H1 (cell line): Measurements from ENCODE around the gene UCP2. TPM values are rescaled to one million over a fixed set of nuclear protein-coding genes. Genes with fewer than 3 reads are reported as not detected.

Experiments
- CTCF ChIA-PET: fragments of 300-600 bp; sonication (Branson Sonifier 250); formaldehyde crosslinking; loops from one replicate; lab custom pipeline; 2021; ENCODE audit not compliant: partially characterized antibody; lab: Charles Lee
- POLR2A ChIA-PET: fragments of 300-600 bp; sonication (Branson Sonifier 250); formaldehyde crosslinking; loops from one replicate; lab custom pipeline; 2021; ENCODE audit warnings: inconsistent platforms; ENCODE audit not compliant: partially characterized antibody; lab: Charles Lee
- DNase-seq, 2 experiments: peaks; one replicate each; pipeline versions ENCODE4 v3.0.0 to v3.0.0-alpha.2; 2010 to 2022; ENCODE audit warnings: low spot score in 2 of 2, low read depth in 1 of 2, mixed read lengths in 1 of 2
- FAIRE-seq: peaks from 2 replicates; lab custom pipeline; 2011; peaks lifted over from hg19 to GRCh38; lab: Jason Lieb, UNC
- H2AFZ ChIP-seq: 2 replicates; pipeline ENCODE4 v1.8.1; 2012; ENCODE audit warnings: low read length, inconsistent platforms
- H2AK5ac ChIP-seq: 2 replicates; pipeline ENCODE4 v1.6.1; 2013; ENCODE audit warnings: low read depth, low read length
- H2BK120ac ChIP-seq: replicated peaks from 2 replicates; pipeline ENCODE3; 2013; ENCODE audit warnings: low read depth, low read length, inconsistent platforms
- H2BK12ac ChIP-seq: 2 replicates; pipeline ENCODE4 v1.6.1; 2013; ENCODE audit warnings: low read depth, low read length
- H2BK15ac ChIP-seq: 2 replicates; pipeline ENCODE4 v1.6.1; 2013; ENCODE audit warnings: low read length
- H2BK20ac ChIP-seq: 2 replicates; pipeline ENCODE4 v1.6.1; 2013; ENCODE audit warnings: low read length
- H2BK5ac ChIP-seq: 2 replicates; pipeline ENCODE4 v1.6.1; 2013; ENCODE audit warnings: low read depth, low read length
- H3K14ac ChIP-seq: 2 replicates; pipeline ENCODE4 v1.6.1; 2013; ENCODE audit warnings: inconsistent platforms; ENCODE audit not compliant: insufficient read length
- H3K18ac ChIP-seq: 2 replicates; pipeline ENCODE4 v1.6.1; 2013; ENCODE audit warnings: low read length; ENCODE audit errors: extremely low read depth
- H3K23ac ChIP-seq: 2 replicates; pipeline ENCODE4 v1.6.1; 2013; ENCODE audit warnings: inconsistent platforms; ENCODE audit not compliant: insufficient read length
- H3K23me2 ChIP-seq: 2 replicates; pipeline ENCODE4 v1.6.1; 2013; ENCODE audit warnings: low read depth, low read length
- H3K27ac ChIP-seq: 2 replicates; pipeline ENCODE4 v1.6.1; 2011; ENCODE audit warnings: low read depth, low read length, inconsistent platforms
- H3K27me3 ChIP-seq, 4 experiments: replicated peaks in 1 of 4; 1 replicate in 1 of 4; 2 replicates in 3 of 4; pipeline versions ENCODE4 v1.6.1 to v1.8.1; 2011 to 2013; ENCODE audit warnings: low read length in 3 of 4, mild to moderate bottlenecking in 3 of 4, inconsistent platforms in 2 of 4, mixed read lengths in 2 of 4, moderate library complexity in 1 of 4; ENCODE audit not compliant: control insufficient read depth in 3 of 4, insufficient read depth in 3 of 4; ENCODE audit errors: extremely low read depth in 1 of 4
- H3K36me3 ChIP-seq, 4 experiments: 2 replicates each; pipeline versions ENCODE4 v1.6.1 to v1.8.1; 2011 to 2013; ENCODE audit warnings: mild to moderate bottlenecking in 4 of 4, low read length in 3 of 4, moderate library complexity in 2 of 4, control low read depth in 1 of 4, inconsistent platforms in 1 of 4; ENCODE audit not compliant: insufficient read depth in 4 of 4, control insufficient read depth in 2 of 4
- H3K4ac ChIP-seq: replicated peaks from 2 replicates; pipeline ENCODE3; 2013; ENCODE audit warnings: low read length, low read depth, mixed read lengths, inconsistent platforms; ENCODE audit not compliant: insufficient read length
- H3K4me1 ChIP-seq, 4 experiments: replicated peaks in 1 of 4; 1 replicate in 1 of 4; 2 replicates in 3 of 4; pipeline versions ENCODE4 v1.6.1 to v1.8.1; 2011 to 2013; ENCODE audit warnings: low read length in 3 of 4, inconsistent platforms in 2 of 4, mixed read lengths in 1 of 4; ENCODE audit not compliant: insufficient read depth in 4 of 4, control insufficient read depth in 3 of 4
- H3K4me2 ChIP-seq, 2 experiments: 2 replicates each; pipeline versions ENCODE4 v1.6.1 to v1.8.1; 2011 to 2013; ENCODE audit warnings: low read depth in 2 of 2, low read length in 2 of 2, control low read depth in 1 of 2, inconsistent platforms in 1 of 2, mild to moderate bottlenecking in 1 of 2; ENCODE audit not compliant: insufficient read depth in 1 of 2
- H3K4me3 ChIP-seq, 4 experiments: fragments of 200-600, 300-600 bp in 1 of 4; sonication (generic), shearing (Covaris generic), sonication (Bioruptor Twin) in 1 of 4; 2 replicates each; pipeline versions ENCODE4 v1.5.1 to v1.8.1; 2011 to 2016; ENCODE audit warnings: low read length in 4 of 4, low read depth in 3 of 4, control low read depth in 2 of 4, inconsistent platforms in 2 of 4, mild to moderate bottlenecking in 2 of 4, mixed read lengths in 1 of 4, moderate library complexity in 1 of 4; ENCODE audit not compliant: insufficient read depth in 2 of 4; ENCODE audit errors: extremely low read depth in 1 of 4
- H3K56ac ChIP-seq: replicated peaks from 2 replicates; pipeline ENCODE3; 2013; ENCODE audit warnings: low read depth, mild to moderate bottlenecking, mixed read lengths, low read length, inconsistent platforms; ENCODE audit not compliant: insufficient read length
- H3K79me1 ChIP-seq: 2 replicates; pipeline ENCODE4 v1.6.1; 2013; ENCODE audit warnings: low read depth, low read length, control low read depth
- H3K79me2 ChIP-seq, 2 experiments: 2 replicates each; pipeline versions ENCODE4 v1.6.1 to v1.8.1; 2012 to 2013; ENCODE audit warnings: low read length in 2 of 2, mild to moderate bottlenecking in 2 of 2, inconsistent platforms in 1 of 2; ENCODE audit not compliant: insufficient read depth in 2 of 2, control insufficient read depth in 1 of 2
- H3K9ac ChIP-seq, 4 experiments: replicated peaks in 1 of 4; 1 replicate in 1 of 4; 2 replicates in 3 of 4; pipeline versions ENCODE4 v1.6.1 to v1.8.1; 2011 to 2013; ENCODE audit warnings: low read depth in 3 of 4, low read length in 3 of 4, control low read depth in 2 of 4, mild to moderate bottlenecking in 2 of 4, moderate library complexity in 2 of 4, inconsistent platforms in 1 of 4; ENCODE audit errors: extremely low read depth in 1 of 4
- H3K9me3 ChIP-seq, 2 experiments: 2 replicates each; pipeline versions ENCODE4 v1.6.1 to v1.8.1; 2012 to 2013; ENCODE audit warnings: mild to moderate bottlenecking in 2 of 2, moderate library complexity in 2 of 2, control low read depth in 1 of 2, inconsistent platforms in 1 of 2, low read depth in 1 of 2, low read length in 1 of 2, mixed read lengths in 1 of 2; ENCODE audit not compliant: insufficient read depth in 2 of 2
- H4K20me1 ChIP-seq, 2 experiments: replicated peaks in 1 of 2; 2 replicates each; pipeline versions ENCODE3 to v1.8.1; 2011 to 2013; ENCODE audit warnings: inconsistent platforms in 2 of 2, low read length in 2 of 2, mild to moderate bottlenecking in 1 of 2; ENCODE audit not compliant: insufficient read depth in 2 of 2, control insufficient read depth in 1 of 2
- H4K5ac ChIP-seq: 2 replicates; pipeline ENCODE4 v1.6.1; 2013; ENCODE audit warnings: low read length, low read depth, mixed read lengths, inconsistent platforms; ENCODE audit not compliant: insufficient read length
- H4K8ac ChIP-seq: 2 replicates; pipeline ENCODE4 v1.8.0; 2013; ENCODE audit warnings: mild to moderate bottlenecking, moderate library complexity, low read length, inconsistent platforms; ENCODE audit not compliant: insufficient read depth; ENCODE audit errors: extremely low read depth
- H4K91ac ChIP-seq: replicated peaks from 2 replicates; pipeline ENCODE3; 2013; ENCODE audit warnings: low read length, mixed read lengths, inconsistent platforms; ENCODE audit not compliant: insufficient read length
- CBX8 ChIP-seq: fragments of 300-800, 300-1000 bp; sonication (generic); IDR thresholded peaks from 2 replicates; pipeline ENCODE4 v1.7.1; 2016; ENCODE audit warnings: low read depth, low read length, borderline replicate concordance
- FOSL1 ChIP-seq: IDR thresholded peaks from 2 replicates; pipeline ENCODE4 v1.6.1; 2011; ENCODE audit warnings: mild to moderate bottlenecking, low read depth, low read length, moderate library complexity; ENCODE audit not compliant: insufficient read depth
- GTF2F1 ChIP-seq: IDR thresholded peaks from 2 replicates; pipeline ENCODE4 v1.6.1; 2012; ENCODE audit warnings: low read depth, low read length, improper control_type of control experiment, borderline replicate concordance
- HDAC6 ChIP-seq: IDR thresholded peaks from one replicate; pipeline ENCODE4 v1.7.1; 2012; ENCODE audit warnings: low read depth, mild to moderate bottlenecking, inconsistent platforms, low read length, moderate library complexity
- POLR2A ChIP-seq, 2 experiments: IDR thresholded peaks; 1 replicate in 1 of 2; 2 replicates in 1 of 2; pipeline ENCODE4 v1.6.1; 2011; ENCODE audit warnings: low read depth in 2 of 2, low read length in 2 of 2, mild to moderate bottlenecking in 2 of 2; ENCODE audit errors: control extremely low read depth in 1 of 2
- POU5F1 ChIP-seq: IDR thresholded peaks from 2 replicates; pipeline ENCODE4 v1.6.1; 2011; ENCODE audit warnings: low read depth, mild to moderate bottlenecking, low read length, moderate library complexity
- SIN3A ChIP-seq, 2 experiments: IDR thresholded peaks in 1 of 2; conservative IDR thresholded peaks in 1 of 2; 2 replicates each; pipeline ENCODE4 v1.6.1; 2011 to 2012; ENCODE audit warnings: low read length in 2 of 2, improper control_type of control experiment in 1 of 2, low read depth in 1 of 2, mild to moderate bottlenecking in 1 of 2
- SIRT6 ChIP-seq: IDR thresholded peaks from one replicate; pipeline ENCODE4 v1.7.1; 2012; ENCODE audit warnings: low read length, inconsistent platforms
- SIX5 ChIP-seq: IDR thresholded peaks from 2 replicates; pipeline ENCODE4 v1.6.1; 2011; ENCODE audit warnings: mild to moderate bottlenecking, low read depth, low read length
- SP2 ChIP-seq: IDR thresholded peaks from 2 replicates; pipeline ENCODE4 v1.6.1; 2012; ENCODE audit warnings: mild to moderate bottlenecking, low read length, inconsistent platforms
- SP4 ChIP-seq: IDR thresholded peaks from 2 replicates; pipeline ENCODE4 v1.6.1; 2012; ENCODE audit warnings: low read length, inconsistent platforms
- TAF1 ChIP-seq: IDR thresholded peaks from 2 replicates; pipeline ENCODE4 v1.6.1; 2011; ENCODE audit warnings: mild to moderate bottlenecking, low read depth, low read length
- WGBS, 2 experiments: shearing (Covaris generic) in 1 of 2; methylation state at CpG; one replicate each; pipeline versions ENCODE4 v1.1.6 to v1.1.7; 2013 to 2015; ENCODE audit warnings: low lambda C conversion rate in 2 of 2, mixed read lengths in 2 of 2, inconsistent platforms in 1 of 2, low coverage in 1 of 2, missing lambda C conversion rate in 1 of 2; ENCODE audit not compliant: insufficient replicate concordance in 2 of 2, insufficient coverage in 1 of 2, insufficient read length in 1 of 2; ENCODE audit errors: extremely low coverage in 1 of 2, missing lambda C conversion rate in 1 of 2; 5-methylcytosine and 5-hydroxymethylcytosine counted together
- polyA plus RNA-seq, 7 experiments: library from polyadenylated mRNA; depleted of rRNA in 3 of 7; stranded (reverse) in 5 of 7; unstranded in 2 of 7; fragments of >200 nt in 5 of 7; fragments of 200-250 nt in 2 of 7; gene quantifications; 1 replicate in 5 of 7; 2 replicates in 1 of 7; 4 replicates in 1 of 7; pipeline versions ENCODE4 v1.2.1 to v1.2.3, GENCODE V29; 2011 to 2013; ENCODE audit warnings: missing spikeins in 2 of 7, mixed read lengths in 2 of 7
- total RNA-seq: library from RNA; stranded (reverse); fragmentation: NEBNext Ultra II Directional; extraction: Animal tissue kit (Norgen Biotek cat#: 25700); gene quantifications from 2 replicates; pipeline ENCODE4 v1.2.1, GENCODE V29; 2021
- TF ChIP-seq, protein P1 (sequence below): IDR thresholded peaks from 2 replicates; pipeline ENCODE4 v1.6.1; 2012; ENCODE audit warnings: low read length, inconsistent platforms

UCP2 gene
- total and polyA plus RNA-seq, 2 of the 8 experiments (the other 6 are each of a cell fraction or from before 2014, with no cell fraction given): 46.2 to 55.2 TPM

DNA sequence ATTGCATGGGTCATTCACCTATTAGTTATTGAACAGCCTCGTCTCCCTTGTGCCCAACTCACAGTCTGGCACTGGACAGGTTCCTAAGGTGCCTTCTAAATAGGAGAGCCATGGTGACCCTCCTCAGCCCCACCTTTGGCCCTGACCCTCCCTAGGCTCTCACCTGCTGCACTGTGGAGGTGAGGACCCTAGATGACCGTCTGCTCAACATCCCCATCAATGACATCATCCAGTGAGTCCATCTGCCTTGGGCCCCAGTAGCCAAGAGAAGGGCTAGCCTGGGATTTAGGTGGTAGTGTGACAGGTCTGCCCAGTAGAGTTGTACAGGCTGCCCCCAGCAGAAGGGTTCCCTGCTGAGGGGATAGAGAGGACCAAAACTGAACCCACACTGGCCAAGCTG is 13.6 kb downstream of the UCP2 start:
- Histone ChIP-seq H3K56ac (no peak overlapping the region), H3K9me3 (no peaks in the 10 kb centered on the region), H2AFZ (no peak overlapping the region), H3K36me3 (peaks cover 0 to under 1% (median 0%) of the 10 kb centered on the region in 4 experiments; a peak in 1 of 8 replicates), H2BK20ac (no peak overlapping the region), H2BK15ac (no peak overlapping the region), H3K23ac (no peak overlapping the region), H3K9ac (no peak overlapping the region), H2BK5ac (no peak overlapping the region), H4K91ac (no peak overlapping the region), H3K18ac (no peak overlapping the region), H2BK120ac (no peak overlapping the region), H3K4me2 (no peak overlapping the region), H4K8ac (no peak overlapping the region), H2BK12ac (no peak overlapping the region), H3K79me1 (no peaks in the 10 kb centered on the region), H3K23me2 (no peaks in the 10 kb centered on the region), H4K20me1 (peaks cover 0 to 2% of the 10 kb centered on the region in 2 experiments), H3K4me1 (no peaks in the 10 kb centered on the region), H3K14ac (no peak overlapping the region), H3K27me3 (no peaks in the 10 kb centered on the region), H3K4ac (no peak overlapping the region), H2AK5ac (no peak overlapping the region), H3K79me2 (no peaks in the 10 kb centered on the region), H3K4me3 (no peak overlapping the region), H4K5ac (no peak overlapping the region), H3K27ac (no peak overlapping the region)
- DNase-seq: no peak
- WGBS, 2 experiments: 81% methylated on average over 2 of the region's 2 CpGs; no CpG with 5 or more reads in 1 of the 2 experiments
- FAIRE-seq: no peak
- TF ChIP-seq SIN3A (conservative IDR thresholded peaks at IDR 0.05 in 1 of 2, IDR thresholded peaks at IDR 0.05 in 1 of 2; ENCODE audit: low read depth in 1 of 2, low read length in 2 of 2) (no peak), HDAC6 (no peak), SP2 (no peak), POLR2A (IDR thresholded peaks at IDR 0.05; ENCODE audit: control extremely low read depth in 1 of 2, low read depth in 2 of 2, low read length in 2 of 2) (no peak), SP4 (no peak), POU5F1 (no peak), SIRT6 (no peak), SIX5 (no peak), FOSL1 (no peak), TAF1 (no peak), CBX8 (no peak), GTF2F1 (no peak)
- TF ChIP-seq, protein P1, sequence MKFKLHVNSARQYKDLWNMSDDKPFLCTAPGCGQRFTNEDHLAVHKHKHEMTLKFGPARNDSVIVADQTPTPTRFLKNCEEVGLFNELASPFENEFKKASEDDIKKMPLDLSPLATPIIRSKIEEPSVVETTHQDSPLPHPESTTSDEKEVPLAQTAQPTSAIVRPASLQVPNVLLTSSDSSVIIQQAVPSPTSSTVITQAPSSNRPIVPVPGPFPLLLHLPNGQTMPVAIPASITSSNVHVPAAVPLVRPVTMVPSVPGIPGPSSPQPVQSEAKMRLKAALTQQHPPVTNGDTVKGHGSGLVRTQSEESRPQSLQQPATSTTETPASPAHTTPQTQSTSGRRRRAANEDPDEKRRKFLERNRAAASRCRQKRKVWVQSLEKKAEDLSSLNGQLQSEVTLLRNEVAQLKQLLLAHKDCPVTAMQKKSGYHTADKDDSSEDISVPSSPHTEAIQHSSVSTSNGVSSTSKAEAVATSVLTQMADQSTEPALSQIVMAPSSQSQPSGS: no peak
- ChIA-PET CTCF (interaction anchor here (1.0 kb wide), 1 partner anchor 353 kb away, joined by 3 read pairs; no protein-coding TSS in a partner anchor), POLR2A (interaction anchor here (1.0 to 8.8 kb wide), 3 partner anchors 12 to 283 kb away, joined by 3 to 94 read pairs (median 5); partner anchors contain the start of gene UCP2)
